Measurements from ENCODE around the gene TRIO. TPM values are rescaled to one million over a fixed set of nuclear protein-coding genes. Genes with fewer than 3 reads are reported as not detected.

Gene TRIO
- total and polyA plus RNA-seq, 2 experiments from 2014 or later = 18.5 to 78.2 TPM

GRCh38 chr5:14455814-14456321, 312.7 kb downstream of the TRIO start:
- H3K36me3 ChIP-seq (replicated peaks; ENCODE audit: insufficient read depth, low read depth) = no peaks in the 10 kb centered on the region
- no peak for DNase-seq (ENCODE audit: low spot score)
- no peaks in the 10 kb centered on the region for H3K27me3 ChIP-seq
- no peak overlapping the region for H3K4me2 ChIP-seq
- H3K9me2 ChIP-seq (replicated peaks; ENCODE audit: insufficient read depth) = no peaks in the 10 kb centered on the region
- no peaks in the 10 kb centered on the region for H3K9me3 ChIP-seq (ENCODE audit: low read depth)
- no peak overlapping the region for H3K27ac ChIP-seq
- TF ChIP-seq EZH2 (IDR thresholded peaks at IDR 0.05; ENCODE audit: borderline replicate concordance) (no peak), CTCF (IDR thresholded peaks at IDR 0.05; ENCODE audit: poor library complexity) (no peak), EZH2phosphoT487 (IDR thresholded peaks at IDR 0.05; ENCODE audit: low read depth, severe bottlenecking, unreplicated experiment) (no peak)
- H3K4me3 ChIP-seq = no peak overlapping the region
- peaks cover 16% of the 10 kb centered on the region for H3K4me1 ChIP-seq (ENCODE audit: insufficient read depth)
- 98% methylated on average over 22 of the region's 26 CpGs for WGBS (ENCODE audit: low lambda C conversion rate, missing lambda C conversion rate)
- peaks cover 18% of the 10 kb centered on the region for H3K79me2 ChIP-seq
- no peak overlapping the region for H2AFZ ChIP-seq
- no peaks in the 10 kb centered on the region for H4K20me1 ChIP-seq (ENCODE audit: insufficient read depth, poor library complexity, severe bottlenecking)

DNA sequence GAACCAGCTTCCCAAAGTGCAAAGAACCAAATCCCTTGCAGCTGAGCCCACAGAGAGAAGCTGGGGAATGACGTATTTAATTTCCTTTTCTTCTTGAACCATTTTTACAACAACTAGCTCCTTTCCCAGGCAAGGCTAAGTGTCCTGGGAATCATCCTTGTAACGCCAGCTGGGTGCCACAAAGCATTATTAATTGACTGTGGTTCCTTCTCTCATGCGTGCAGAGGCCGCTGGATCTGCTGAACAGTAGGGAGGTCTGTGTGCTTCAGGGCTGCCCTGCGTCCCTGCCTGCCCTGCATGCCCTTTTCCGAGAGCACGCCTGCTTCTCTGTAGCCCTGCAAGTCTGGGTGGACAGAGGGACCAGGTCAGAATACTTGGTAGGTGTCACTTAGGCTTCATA, 314.3 kb downstream of the TRIO start:
- Histone ChIP-seq H3K4me1 (ENCODE audit: insufficient read depth) (peaks cover 6% of the 10 kb centered on the region), H3K36me3 (replicated peaks; ENCODE audit: insufficient read depth, low read depth) (no peaks in the 10 kb centered on the region), H3K4me2 (no peak overlapping the region), H3K27ac (peak overlapping the region; percentile 27), H3K27me3 (no peaks in the 10 kb centered on the region), H3K9me2 (replicated peaks; ENCODE audit: insufficient read depth) (no peaks in the 10 kb centered on the region), H2AFZ (no peak overlapping the region), H4K20me1 (ENCODE audit: insufficient read depth, poor library complexity, severe bottlenecking) (no peaks in the 10 kb centered on the region), H3K9me3 (ENCODE audit: low read depth) (no peaks in the 10 kb centered on the region), H3K79me2 (peaks cover 22% of the 10 kb centered on the region), H3K4me3 (no peak overlapping the region)
- TF ChIP-seq CTCF (IDR thresholded peaks at IDR 0.05; ENCODE audit: poor library complexity) = no peak
- no peak for TF ChIP-seq EZH2 (IDR thresholded peaks at IDR 0.05; ENCODE audit: borderline replicate concordance)
- no peak for TF ChIP-seq EZH2phosphoT487 (IDR thresholded peaks at IDR 0.05; ENCODE audit: low read depth, severe bottlenecking, unreplicated experiment)
- 82% methylated on average over 7 of the region's 7 CpGs for WGBS (ENCODE audit: low lambda C conversion rate, missing lambda C conversion rate)
- no peak for DNase-seq (ENCODE audit: low spot score)

GRCh38 chr5:14458414-14458813, 315.3 kb downstream of the TRIO start:
- H4K20me1 ChIP-seq (ENCODE audit: insufficient read depth, poor library complexity, severe bottlenecking) = no peaks in the 10 kb centered on the region
- no peak overlapping the region for H3K27ac ChIP-seq
- H3K36me3 ChIP-seq (replicated peaks; ENCODE audit: insufficient read depth, low read depth) = no peaks in the 10 kb centered on the region
- H3K4me3 ChIP-seq = no peak overlapping the region
- no peaks in the 10 kb centered on the region for H3K27me3 ChIP-seq
- 86% methylated on average over 3 of the region's 3 CpGs for WGBS (ENCODE audit: low lambda C conversion rate, missing lambda C conversion rate)
- DNase-seq (ENCODE audit: low spot score) = no peak
- TF ChIP-seq CTCF (IDR thresholded peaks at IDR 0.05; ENCODE audit: poor library complexity) (no peak), EZH2phosphoT487 (IDR thresholded peaks at IDR 0.05; ENCODE audit: low read depth, severe bottlenecking, unreplicated experiment) (no peak), EZH2 (IDR thresholded peaks at IDR 0.05; ENCODE audit: borderline replicate concordance) (no peak)
- peaks cover 3% of the 10 kb centered on the region for H3K4me1 ChIP-seq (ENCODE audit: insufficient read depth)
- no peak overlapping the region for H2AFZ ChIP-seq
- no peak overlapping the region for H3K4me2 ChIP-seq
- H3K9me2 ChIP-seq (replicated peaks; ENCODE audit: insufficient read depth) = no peaks in the 10 kb centered on the region
- peaks cover 22% of the 10 kb centered on the region for H3K79me2 ChIP-seq
- no peaks in the 10 kb centered on the region for H3K9me3 ChIP-seq (ENCODE audit: low read depth)
